ENCODE results near the gene TMEM150B. TPM values are rescaled to one million over a fixed set of nuclear protein-coding genes. Genes with fewer than 3 reads are reported as not detected.

The TMEM150B gene
- total RNA-seq, 1 experiment from 2014 or later, result 1.6 TPM

GRCh38 chr19:55273978-55274707 is 51.0 kb downstream of the TMEM150B start:
- H3K4me1 Mint-ChIP-seq (ENCODE audit: low read depth, unreplicated experiment), result peaks cover 8% of the 10 kb centered on the region
- H3K9me3 ChIP-seq, result no peaks in the 10 kb centered on the region
- H3K9me3 Mint-ChIP-seq (ENCODE audit: unreplicated experiment), result no peaks in the 10 kb centered on the region
- POLR2A ChIA-PET, result no interaction called here
- no peak overlapping the region for H3K4me3 Mint-ChIP-seq (ENCODE audit: unreplicated experiment)
- TF ChIP-seq CTCF (IDR thresholded peaks at IDR 0.05; ENCODE audit: insufficient read depth in 1 of 2, low read depth in 1 of 2, low read length in 1 of 2, severe bottlenecking in 1 of 2, unreplicated experiment in 1 of 2), result no peak
- intact Hi-C loops (cut with micrococcal nuclease; ENCODE audit: unreplicated experiment), result no loop called here
- no peaks in the 10 kb centered on the region; the same call in 1 of the 2 replicates for H3K36me3 ChIP-seq (ENCODE audit: control insufficient read depth, insufficient read depth, low read length)
- peaks cover 9% of the 10 kb centered on the region; the same call in 1 of the 2 replicates for H3K4me1 ChIP-seq
- no peak overlapping the region for H3K27ac Mint-ChIP-seq (ENCODE audit: unreplicated experiment)
- no peaks in the 10 kb centered on the region for H3K27me3 Mint-ChIP-seq (ENCODE audit: insufficient read depth, unreplicated experiment)
- no peak for DNase-seq
- H3K27me3 ChIP-seq (replicated peaks; ENCODE audit: control insufficient read depth, insufficient read depth, low read length), result no peaks in the 10 kb centered on the region
- no TSS peak for BruUV-seq (replicated peaks)
- CTCF ChIA-PET, result no interaction called here
- no peak overlapping the region for H3K4me3 ChIP-seq (ENCODE audit: low read depth, low read length)
- peaks cover 30% of the 10 kb centered on the region for H3K36me3 Mint-ChIP-seq (ENCODE audit: insufficient read depth, unreplicated experiment)

DNA sequence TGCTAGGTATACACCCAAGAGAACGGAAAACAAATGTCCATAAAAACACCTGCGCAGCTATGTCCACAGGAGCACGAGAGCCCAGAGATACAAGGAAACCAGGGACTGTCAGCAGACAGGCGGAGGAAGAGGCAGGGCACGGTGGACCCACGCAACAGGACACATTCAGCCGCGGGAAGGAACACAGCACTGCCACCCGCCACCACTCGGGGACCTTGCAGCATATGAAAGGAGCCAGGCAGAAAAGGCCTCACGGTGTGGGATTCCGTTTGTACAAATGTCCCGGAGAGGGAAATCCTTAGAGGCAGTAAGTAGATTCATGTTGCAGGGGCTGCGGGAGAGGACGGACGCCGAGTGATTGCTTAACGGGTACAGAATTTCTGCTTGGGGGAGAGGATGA is 53.0 kb downstream of the TMEM150B start:
- no peaks in the 10 kb centered on the region for H3K9me3 Mint-ChIP-seq (ENCODE audit: unreplicated experiment)
- TF ChIP-seq CTCF (IDR thresholded peaks at IDR 0.05; ENCODE audit: insufficient read depth in 1 of 2, low read depth in 1 of 2, low read length in 1 of 2, severe bottlenecking in 1 of 2, unreplicated experiment in 1 of 2), result no peak
- H3K36me3 Mint-ChIP-seq (ENCODE audit: insufficient read depth, unreplicated experiment), result peaks cover 30% of the 10 kb centered on the region
- Histone ChIP-seq H3K9me3 (no peaks in the 10 kb centered on the region), H3K4me3 (ENCODE audit: low read depth, low read length) (no peak overlapping the region), H3K4me1 (peaks cover 9% of the 10 kb centered on the region; the same call in 1 of the 2 replicates), H3K27me3 (replicated peaks; ENCODE audit: control insufficient read depth, insufficient read depth, low read length) (no peaks in the 10 kb centered on the region), H3K36me3 (ENCODE audit: control insufficient read depth, insufficient read depth, low read length) (no peaks in the 10 kb centered on the region; the same call in 1 of the 2 replicates)
- ChIA-PET CTCF (no interaction called here), POLR2A (no interaction called here)
- no peak overlapping the region for H3K27ac Mint-ChIP-seq (ENCODE audit: unreplicated experiment)
- BruUV-seq (replicated peaks), result no TSS peak
- H3K27me3 Mint-ChIP-seq (ENCODE audit: insufficient read depth, unreplicated experiment), result no peaks in the 10 kb centered on the region
- peaks cover 8% of the 10 kb centered on the region for H3K4me1 Mint-ChIP-seq (ENCODE audit: low read depth, unreplicated experiment)
- DNase-seq, result no peak
- no peak overlapping the region for H3K4me3 Mint-ChIP-seq (ENCODE audit: unreplicated experiment)
- intact Hi-C loops (cut with micrococcal nuclease; ENCODE audit: unreplicated experiment), result no loop called here

GRCh38 chr19:55270172-55270942 is 54.8 kb downstream of the TMEM150B start:
- Histone ChIP-seq H3K4me3 (ENCODE audit: low read depth, low read length) (no peak overlapping the region), H3K9me3 (peaks cover 5% of the 10 kb centered on the region; the same call in 1 of the 2 replicates), H3K4me1 (peaks cover 9% of the 10 kb centered on the region; the same call in 1 of the 2 replicates), H3K36me3 (ENCODE audit: control insufficient read depth, insufficient read depth, low read length) (no peaks in the 10 kb centered on the region; the same call in 1 of the 2 replicates), H3K27me3 (replicated peaks; ENCODE audit: control insufficient read depth, insufficient read depth, low read length) (no peaks in the 10 kb centered on the region)
- H3K36me3 Mint-ChIP-seq (ENCODE audit: insufficient read depth, unreplicated experiment), result peaks cover 30% of the 10 kb centered on the region
- intact Hi-C loops (cut with micrococcal nuclease; ENCODE audit: unreplicated experiment), result no loop called here
- TF ChIP-seq CTCF (IDR thresholded peaks at IDR 0.05; ENCODE audit: insufficient read depth in 1 of 2, low read depth in 1 of 2, low read length in 1 of 2, severe bottlenecking in 1 of 2, unreplicated experiment in 1 of 2), result no peak
- no peak overlapping the region for H3K27ac Mint-ChIP-seq (ENCODE audit: unreplicated experiment)
- peak; percentile 71 to 73 for DNase-seq
- CTCF ChIA-PET, result interaction anchor here (0.6 to 1.2 kb wide), 2 partner anchors 11 to 114 kb away, joined by 3 read pairs; partner anchors contain the start of gene PPP6R1
- H3K4me3 Mint-ChIP-seq (ENCODE audit: unreplicated experiment), result no peak overlapping the region
- peaks cover 12% of the 10 kb centered on the region for H3K9me3 Mint-ChIP-seq (ENCODE audit: unreplicated experiment)
- POLR2A ChIA-PET, result interaction anchor here (1.0 to 1.5 kb wide), 2 partner anchors 10 to 11 kb away, joined by 3 to 7 read pairs; partner anchors contain the start of genes HSPBP1 and PPP6R1
- BruUV-seq (replicated peaks), result no TSS peak
- H3K4me1 Mint-ChIP-seq (ENCODE audit: low read depth, unreplicated experiment), result peaks cover 8% of the 10 kb centered on the region
- no peaks in the 10 kb centered on the region for H3K27me3 Mint-ChIP-seq (ENCODE audit: insufficient read depth, unreplicated experiment)
